Right renal cortex interstitium (tissue), 3 donors: ENCODE measurements around the gene RANBP1. TPM values are rescaled to one million over a fixed set of nuclear protein-coding genes. Genes with fewer than 3 reads are reported as not detected.

Experiments used
- DNase-seq, 3 donors: peaks; one replicate each; pipeline ENCODE4 v3.0.0-alpha.2; 2013; ENCODE audit warnings: low read depth in 3 of 3, low spot score in 2 of 3
- polyA plus RNA-seq, 3 donors: library from polyadenylated mRNA; unstranded; fragments of 120-200 nt; gene quantifications; one replicate each; pipeline ENCODE4 v1.2.1, GENCODE V29; 2013; ENCODE audit not compliant: insufficient read length in 3 of 3

Gene RANBP1
- polyA plus RNA-seq, 3 donors: 182 to 192 (median 185) TPM

GRCh38 chr22:20118300-20119020 is 2.6 kb downstream of the RANBP1 start:
- no peak for DNase-seq

- no peak for DNase-seq
Measured at GRCh38 chr22:20121856-20122415, 6.0 kb downstream of the RANBP1 start.

- no peak for DNase-seq
Measured at GRCh38 chr22:20123366-20124082, 7.6 kb downstream of the RANBP1 start.

GRCh38 chr22:20124083-20124787 is 8.3 kb downstream of the RANBP1 start:
- no peak for DNase-seq

- no peak for DNase-seq
Measured at GRCh38 chr22:20125201-20126174, 9.6 kb downstream of the RANBP1 start.

GRCh38 chr22:20126284-20127029 is 10.6 kb downstream of the RANBP1 start:
- no peak for DNase-seq

GRCh38 chr22:20127318-20127868 is 11.5 kb downstream of the RANBP1 start:
- no peak for DNase-seq

GRCh38 chr22:20127869-20128618 is 12.1 kb downstream of the RANBP1 start:
- DNase-seq: no peak

- no peak for DNase-seq
Measured at GRCh38 chr22:20128619-20128901, 12.7 kb downstream of the RANBP1 start.

GRCh38 chr22:20128902-20129746 is 13.2 kb downstream of the RANBP1 start:
- no peak for DNase-seq

- DNase-seq: no peak
Measured at GRCh38 chr22:20129747-20130014, 13.8 kb downstream of the RANBP1 start.

GRCh38 chr22:20130319-20130718 is 14.4 kb downstream of the RANBP1 start:
- DNase-seq: no peak

GRCh38 chr22:20130731-20131596 is 15.1 kb downstream of the RANBP1 start:
- peak in 2 of 3 donors; percentile 48 to 57 for DNase-seq

- DNase-seq: no peak
Measured at GRCh38 chr22:20131597-20131858, 15.6 kb downstream of the RANBP1 start, which contains the start of gene ZDHHC8. TSS of gene ZDHHC8 (plus strand) at chr22:20131804. CDS start at chr22:20131948, 144 bp downstream.

GRCh38 chr22:20131859-20132685 is 16.2 kb downstream of the RANBP1 start:
- no peak for DNase-seq

- no peak for DNase-seq
Measured at GRCh38 chr22:20132686-20133246, 16.9 kb downstream of the RANBP1 start.
